H1 (cell line): Measurements from ENCODE around the gene GBP2. TPM values are rescaled to one million over a fixed set of nuclear protein-coding genes. Genes with fewer than 3 reads are reported as not detected.

Source experiments
- CTCF ChIA-PET: fragments of 300-600 bp; sonication (Branson Sonifier 250); formaldehyde crosslinking; loops from one replicate; lab custom pipeline; 2021; ENCODE audit not compliant: partially characterized antibody; lab: Charles Lee
- POLR2A ChIA-PET: fragments of 300-600 bp; sonication (Branson Sonifier 250); formaldehyde crosslinking; loops from one replicate; lab custom pipeline; 2021; ENCODE audit warnings: inconsistent platforms; ENCODE audit not compliant: partially characterized antibody; lab: Charles Lee
- DNase-seq, 2 experiments: peaks; one replicate each; pipeline versions ENCODE4 v3.0.0 to v3.0.0-alpha.2; 2010 to 2022; ENCODE audit warnings: low spot score in 2 of 2, low read depth in 1 of 2, mixed read lengths in 1 of 2
- FAIRE-seq: peaks from 2 replicates; lab custom pipeline; 2011; peaks lifted over from hg19 to GRCh38; lab: Jason Lieb, UNC
- H2AFZ ChIP-seq: 2 replicates; pipeline ENCODE4 v1.8.1; 2012; ENCODE audit warnings: low read length, inconsistent platforms
- H2AK5ac ChIP-seq: 2 replicates; pipeline ENCODE4 v1.6.1; 2013; ENCODE audit warnings: low read depth, low read length
- H2BK120ac ChIP-seq: replicated peaks from 2 replicates; pipeline ENCODE3; 2013; ENCODE audit warnings: low read depth, low read length, inconsistent platforms
- H2BK12ac ChIP-seq: 2 replicates; pipeline ENCODE4 v1.6.1; 2013; ENCODE audit warnings: low read depth, low read length
- H2BK15ac ChIP-seq: 2 replicates; pipeline ENCODE4 v1.6.1; 2013; ENCODE audit warnings: low read length
- H2BK20ac ChIP-seq: 2 replicates; pipeline ENCODE4 v1.6.1; 2013; ENCODE audit warnings: low read length
- H2BK5ac ChIP-seq: 2 replicates; pipeline ENCODE4 v1.6.1; 2013; ENCODE audit warnings: low read depth, low read length
- H3K14ac ChIP-seq: 2 replicates; pipeline ENCODE4 v1.6.1; 2013; ENCODE audit warnings: inconsistent platforms; ENCODE audit not compliant: insufficient read length
- H3K18ac ChIP-seq: 2 replicates; pipeline ENCODE4 v1.6.1; 2013; ENCODE audit warnings: low read length; ENCODE audit errors: extremely low read depth
- H3K23ac ChIP-seq: 2 replicates; pipeline ENCODE4 v1.6.1; 2013; ENCODE audit warnings: inconsistent platforms; ENCODE audit not compliant: insufficient read length
- H3K23me2 ChIP-seq: 2 replicates; pipeline ENCODE4 v1.6.1; 2013; ENCODE audit warnings: low read depth, low read length
- H3K27ac ChIP-seq: 2 replicates; pipeline ENCODE4 v1.6.1; 2011; ENCODE audit warnings: low read depth, low read length, inconsistent platforms
- H3K27me3 ChIP-seq, 4 experiments: replicated peaks in 1 of 4; 1 replicate in 1 of 4; 2 replicates in 3 of 4; pipeline versions ENCODE4 v1.6.1 to v1.8.1; 2011 to 2013; ENCODE audit warnings: low read length in 3 of 4, mild to moderate bottlenecking in 3 of 4, inconsistent platforms in 2 of 4, mixed read lengths in 2 of 4, moderate library complexity in 1 of 4; ENCODE audit not compliant: control insufficient read depth in 3 of 4, insufficient read depth in 3 of 4; ENCODE audit errors: extremely low read depth in 1 of 4
- H3K36me3 ChIP-seq, 4 experiments: 2 replicates each; pipeline versions ENCODE4 v1.6.1 to v1.8.1; 2011 to 2013; ENCODE audit warnings: mild to moderate bottlenecking in 4 of 4, low read length in 3 of 4, moderate library complexity in 2 of 4, control low read depth in 1 of 4, inconsistent platforms in 1 of 4; ENCODE audit not compliant: insufficient read depth in 4 of 4, control insufficient read depth in 2 of 4
- H3K4ac ChIP-seq: replicated peaks from 2 replicates; pipeline ENCODE3; 2013; ENCODE audit warnings: low read length, low read depth, mixed read lengths, inconsistent platforms; ENCODE audit not compliant: insufficient read length
- H3K4me1 ChIP-seq, 4 experiments: replicated peaks in 1 of 4; 1 replicate in 1 of 4; 2 replicates in 3 of 4; pipeline versions ENCODE4 v1.6.1 to v1.8.1; 2011 to 2013; ENCODE audit warnings: low read length in 3 of 4, inconsistent platforms in 2 of 4, mixed read lengths in 1 of 4; ENCODE audit not compliant: insufficient read depth in 4 of 4, control insufficient read depth in 3 of 4
- H3K4me2 ChIP-seq, 2 experiments: 2 replicates each; pipeline versions ENCODE4 v1.6.1 to v1.8.1; 2011 to 2013; ENCODE audit warnings: low read depth in 2 of 2, low read length in 2 of 2, control low read depth in 1 of 2, inconsistent platforms in 1 of 2, mild to moderate bottlenecking in 1 of 2; ENCODE audit not compliant: insufficient read depth in 1 of 2
- H3K4me3 ChIP-seq, 4 experiments: fragments of 200-600, 300-600 bp in 1 of 4; sonication (generic), shearing (Covaris generic), sonication (Bioruptor Twin) in 1 of 4; 2 replicates each; pipeline versions ENCODE4 v1.5.1 to v1.8.1; 2011 to 2016; ENCODE audit warnings: low read length in 4 of 4, low read depth in 3 of 4, control low read depth in 2 of 4, inconsistent platforms in 2 of 4, mild to moderate bottlenecking in 2 of 4, mixed read lengths in 1 of 4, moderate library complexity in 1 of 4; ENCODE audit not compliant: insufficient read depth in 2 of 4; ENCODE audit errors: extremely low read depth in 1 of 4
- H3K56ac ChIP-seq: replicated peaks from 2 replicates; pipeline ENCODE3; 2013; ENCODE audit warnings: low read depth, mild to moderate bottlenecking, mixed read lengths, low read length, inconsistent platforms; ENCODE audit not compliant: insufficient read length
- H3K79me1 ChIP-seq: 2 replicates; pipeline ENCODE4 v1.6.1; 2013; ENCODE audit warnings: low read depth, low read length, control low read depth
- H3K79me2 ChIP-seq, 2 experiments: 2 replicates each; pipeline versions ENCODE4 v1.6.1 to v1.8.1; 2012 to 2013; ENCODE audit warnings: low read length in 2 of 2, mild to moderate bottlenecking in 2 of 2, inconsistent platforms in 1 of 2; ENCODE audit not compliant: insufficient read depth in 2 of 2, control insufficient read depth in 1 of 2
- H3K9ac ChIP-seq, 4 experiments: replicated peaks in 1 of 4; 1 replicate in 1 of 4; 2 replicates in 3 of 4; pipeline versions ENCODE4 v1.6.1 to v1.8.1; 2011 to 2013; ENCODE audit warnings: low read depth in 3 of 4, low read length in 3 of 4, control low read depth in 2 of 4, mild to moderate bottlenecking in 2 of 4, moderate library complexity in 2 of 4, inconsistent platforms in 1 of 4; ENCODE audit errors: extremely low read depth in 1 of 4
- H3K9me3 ChIP-seq, 2 experiments: 2 replicates each; pipeline versions ENCODE4 v1.6.1 to v1.8.1; 2012 to 2013; ENCODE audit warnings: mild to moderate bottlenecking in 2 of 2, moderate library complexity in 2 of 2, control low read depth in 1 of 2, inconsistent platforms in 1 of 2, low read depth in 1 of 2, low read length in 1 of 2, mixed read lengths in 1 of 2; ENCODE audit not compliant: insufficient read depth in 2 of 2
- H4K20me1 ChIP-seq, 2 experiments: replicated peaks in 1 of 2; 2 replicates each; pipeline versions ENCODE3 to v1.8.1; 2011 to 2013; ENCODE audit warnings: inconsistent platforms in 2 of 2, low read length in 2 of 2, mild to moderate bottlenecking in 1 of 2; ENCODE audit not compliant: insufficient read depth in 2 of 2, control insufficient read depth in 1 of 2
- H4K5ac ChIP-seq: 2 replicates; pipeline ENCODE4 v1.6.1; 2013; ENCODE audit warnings: low read length, low read depth, mixed read lengths, inconsistent platforms; ENCODE audit not compliant: insufficient read length
- H4K8ac ChIP-seq: 2 replicates; pipeline ENCODE4 v1.8.0; 2013; ENCODE audit warnings: mild to moderate bottlenecking, moderate library complexity, low read length, inconsistent platforms; ENCODE audit not compliant: insufficient read depth; ENCODE audit errors: extremely low read depth
- H4K91ac ChIP-seq: replicated peaks from 2 replicates; pipeline ENCODE3; 2013; ENCODE audit warnings: low read length, mixed read lengths, inconsistent platforms; ENCODE audit not compliant: insufficient read length
- CBX5 ChIP-seq: fragments of 300-800, 300-1000 bp; sonication (generic); IDR thresholded peaks from 2 replicates; pipeline ENCODE4 v1.7.1; 2016; ENCODE audit warnings: antibody characterized with exemption, low read length, low read depth
- CHD1 ChIP-seq: IDR thresholded peaks from 2 replicates; pipeline ENCODE4 v1.6.1; 2012; ENCODE audit warnings: low read depth, low read length, improper control_type of control experiment
- GABPA ChIP-seq: IDR thresholded peaks from 2 replicates; pipeline ENCODE4 v1.6.1; 2011; ENCODE audit warnings: mild to moderate bottlenecking, low read length, moderate library complexity, borderline replicate concordance; ENCODE audit not compliant: insufficient read depth
- JUND ChIP-seq: IDR thresholded peaks from 2 replicates; pipeline ENCODE4 v1.6.1; 2011; ENCODE audit warnings: mild to moderate bottlenecking, improper control_type of control experiment, low read length
- MAFK ChIP-seq: IDR thresholded peaks from 2 replicates; pipeline ENCODE4 v1.6.1; 2012; ENCODE audit warnings: low read depth, mild to moderate bottlenecking, improper control_type of control experiment, low read length
- RAD21 ChIP-seq, 2 experiments: IDR thresholded peaks in 1 of 2; conservative IDR thresholded peaks in 1 of 2; 2 replicates each; pipeline ENCODE4 v1.6.1; 2011; ENCODE audit warnings: low read depth in 2 of 2, low read length in 2 of 2, improper control_type of control experiment in 1 of 2, inconsistent platforms in 1 of 2, mild to moderate bottlenecking in 1 of 2, moderate library complexity in 1 of 2
- SRF ChIP-seq: IDR thresholded peaks from 2 replicates; pipeline ENCODE4 v1.6.1; 2011; ENCODE audit warnings: mild to moderate bottlenecking, low read depth, low read length, moderate library complexity
- TEAD4 ChIP-seq: IDR thresholded peaks from 2 replicates; pipeline ENCODE4 v1.6.1; 2012; ENCODE audit warnings: low read depth, low read length, inconsistent platforms, mixed read lengths
- WGBS, 2 experiments: shearing (Covaris generic) in 1 of 2; methylation state at CpG; one replicate each; pipeline versions ENCODE4 v1.1.6 to v1.1.7; 2013 to 2015; ENCODE audit warnings: low lambda C conversion rate in 2 of 2, mixed read lengths in 2 of 2, inconsistent platforms in 1 of 2, low coverage in 1 of 2, missing lambda C conversion rate in 1 of 2; ENCODE audit not compliant: insufficient replicate concordance in 2 of 2, insufficient coverage in 1 of 2, insufficient read length in 1 of 2; ENCODE audit errors: extremely low coverage in 1 of 2, missing lambda C conversion rate in 1 of 2; 5-methylcytosine and 5-hydroxymethylcytosine counted together
- polyA plus RNA-seq, 7 experiments: library from polyadenylated mRNA; depleted of rRNA in 3 of 7; stranded (reverse) in 5 of 7; unstranded in 2 of 7; fragments of >200 nt in 5 of 7; fragments of 200-250 nt in 2 of 7; gene quantifications; 1 replicate in 5 of 7; 2 replicates in 1 of 7; 4 replicates in 1 of 7; pipeline versions ENCODE4 v1.2.1 to v1.2.3, GENCODE V29; 2011 to 2013; ENCODE audit warnings: missing spikeins in 2 of 7, mixed read lengths in 2 of 7
- total RNA-seq: library from RNA; stranded (reverse); fragmentation: NEBNext Ultra II Directional; extraction: Animal tissue kit (Norgen Biotek cat#: 25700); gene quantifications from 2 replicates; pipeline ENCODE4 v1.2.1, GENCODE V29; 2021

Gene GBP2
- total and polyA plus RNA-seq, 2 of the 8 experiments (the other 6 are each of a cell fraction or from before 2014, with no cell fraction given), result not detected

GRCh38 chr1:89167590-89168230 lies 41.8 kb upstream of the GBP2 start:
- Histone ChIP-seq H3K23ac (no peak overlapping the region), H3K36me3 (no peaks in the 10 kb centered on the region), H4K5ac (no peak overlapping the region), H3K79me2 (no peaks in the 10 kb centered on the region), H2AFZ (no peak overlapping the region), H3K4me1 (no peaks in the 10 kb centered on the region), H2AK5ac (no peak overlapping the region), H3K9ac (no peak overlapping the region), H4K20me1 (no peaks in the 10 kb centered on the region), H2BK20ac (no peak overlapping the region), H4K91ac (no peak overlapping the region), H3K27me3 (no peaks in the 10 kb centered on the region), H3K14ac (no peak overlapping the region), H3K4me2 (no peak overlapping the region), H2BK12ac (no peak overlapping the region), H3K4me3 (no peak overlapping the region), H3K9me3 (no peaks in the 10 kb centered on the region), H3K79me1 (no peaks in the 10 kb centered on the region), H3K56ac (no peak overlapping the region), H3K4ac (no peak overlapping the region), H2BK15ac (no peak overlapping the region), H2BK5ac (no peak overlapping the region), H3K18ac (no peak overlapping the region), H2BK120ac (no peak overlapping the region), H4K8ac (no peak overlapping the region), H3K23me2 (no peaks in the 10 kb centered on the region), H3K27ac (no peak overlapping the region)
- FAIRE-seq (no peak), DNase-seq (no peak)
- ChIA-PET POLR2A (no interaction called here), CTCF (no interaction called here)
- 82% methylated on average over 2 of the region's 2 CpGs; no CpG with 5 or more reads in 1 of the 2 experiments for WGBS, 2 experiments
- no peak for TF ChIP-seq TEAD4
- TF ChIP-seq CBX5, result no peak
- no peak for TF ChIP-seq GABPA
- TF ChIP-seq JUND, result no peak
- TF ChIP-seq MAFK, result no peak
- no peak for TF ChIP-seq RAD21 (IDR thresholded peaks at IDR 0.05 in 1 of 2, conservative IDR thresholded peaks at IDR 0.05 in 1 of 2; ENCODE audit: low read depth in 2 of 2, low read length in 2 of 2)
- TF ChIP-seq CHD1, result no peak
- TF ChIP-seq SRF, result no peak
